AG09309 (cell line): ENCODE data around the gene MEAF6.

ENCODE experiments used
- DNase-seq: peaks from one replicate; pipeline ENCODE4 v3.0.0-alpha.2; 2010; ENCODE audit warnings: low read depth
- H3K4me3 ChIP-seq: 2 replicates; pipeline ENCODE4 v1.5.1; 2011; ENCODE audit warnings: mild to moderate bottlenecking, low read depth, low read length, moderate library complexity; ENCODE audit not compliant: control insufficient read depth
- TF ChIP-seq, protein P1 (sequence below): IDR thresholded peaks from 2 replicates; pipeline ENCODE4 v1.5.1; 2011; ENCODE audit warnings: mild to moderate bottlenecking, low read depth, low read length, inconsistent platforms; ENCODE audit not compliant: insufficient read depth, control insufficient read depth; ENCODE audit errors: missing control alignments

Gene MEAF6

GRCh38 chr1:37474697-37475379 is 39.7 kb downstream of the MEAF6 start:
- H3K4me3 ChIP-seq, result peak overlapping the region; percentile 74
- TF ChIP-seq, protein P1, sequence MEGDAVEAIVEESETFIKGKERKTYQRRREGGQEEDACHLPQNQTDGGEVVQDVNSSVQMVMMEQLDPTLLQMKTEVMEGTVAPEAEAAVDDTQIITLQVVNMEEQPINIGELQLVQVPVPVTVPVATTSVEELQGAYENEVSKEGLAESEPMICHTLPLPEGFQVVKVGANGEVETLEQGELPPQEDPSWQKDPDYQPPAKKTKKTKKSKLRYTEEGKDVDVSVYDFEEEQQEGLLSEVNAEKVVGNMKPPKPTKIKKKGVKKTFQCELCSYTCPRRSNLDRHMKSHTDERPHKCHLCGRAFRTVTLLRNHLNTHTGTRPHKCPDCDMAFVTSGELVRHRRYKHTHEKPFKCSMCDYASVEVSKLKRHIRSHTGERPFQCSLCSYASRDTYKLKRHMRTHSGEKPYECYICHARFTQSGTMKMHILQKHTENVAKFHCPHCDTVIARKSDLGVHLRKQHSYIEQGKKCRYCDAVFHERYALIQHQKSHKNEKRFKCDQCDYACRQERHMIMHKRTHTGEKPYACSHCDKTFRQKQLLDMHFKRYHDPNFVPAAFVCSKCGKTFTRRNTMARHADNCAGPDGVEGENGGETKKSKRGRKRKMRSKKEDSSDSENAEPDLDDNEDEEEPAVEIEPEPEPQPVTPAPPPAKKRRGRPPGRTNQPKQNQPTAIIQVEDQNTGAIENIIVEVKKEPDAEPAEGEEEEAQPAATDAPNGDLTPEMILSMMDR, result no peak
- DNase-seq, result no peak

DNA sequence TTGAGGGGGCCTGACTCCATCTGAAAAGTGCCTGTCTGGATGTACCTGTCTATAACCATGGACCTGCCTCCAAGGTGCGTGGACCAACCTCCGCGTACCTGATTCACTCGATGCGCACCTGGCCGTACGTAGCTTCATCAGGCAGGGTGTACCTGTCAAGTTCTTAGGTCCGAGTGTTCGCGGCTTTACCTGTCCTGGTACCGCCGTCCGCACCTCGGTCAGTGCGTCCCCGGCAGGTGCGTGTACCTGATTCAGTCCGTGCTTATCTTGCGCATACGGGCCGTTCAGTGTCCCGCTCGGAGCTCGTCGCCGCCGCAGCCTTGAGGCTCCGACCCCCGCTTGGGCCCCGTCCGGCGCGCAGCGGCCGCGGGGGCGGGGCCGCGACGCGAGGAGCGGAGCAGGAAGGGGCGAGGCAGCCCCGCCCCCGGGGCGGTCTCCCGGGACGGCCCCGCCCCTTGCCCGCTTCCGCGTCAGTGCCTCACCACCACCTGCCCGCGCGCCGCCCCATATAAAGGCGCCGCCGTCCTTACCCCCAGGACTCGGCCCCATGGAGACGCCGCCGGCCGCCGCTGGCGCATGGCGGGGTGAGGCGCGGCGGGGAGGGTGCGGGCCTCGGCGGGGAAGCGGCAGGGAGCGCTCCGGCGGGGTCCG is 40.4 kb downstream of the MEAF6 start, which contains the start of gene ZC3H12A:
Gene ZC3H12A (plus strand): TSS at position 535 of the 651 bp plus-strand sequence. CDS start 917 bp downstream, outside the sequence.
- H3K4me3 ChIP-seq, result peak within 1 kb of the TSS; percentile 74
- peak; percentile 50 for DNase-seq
- TF ChIP-seq, protein P1, result no peak

DNA sequence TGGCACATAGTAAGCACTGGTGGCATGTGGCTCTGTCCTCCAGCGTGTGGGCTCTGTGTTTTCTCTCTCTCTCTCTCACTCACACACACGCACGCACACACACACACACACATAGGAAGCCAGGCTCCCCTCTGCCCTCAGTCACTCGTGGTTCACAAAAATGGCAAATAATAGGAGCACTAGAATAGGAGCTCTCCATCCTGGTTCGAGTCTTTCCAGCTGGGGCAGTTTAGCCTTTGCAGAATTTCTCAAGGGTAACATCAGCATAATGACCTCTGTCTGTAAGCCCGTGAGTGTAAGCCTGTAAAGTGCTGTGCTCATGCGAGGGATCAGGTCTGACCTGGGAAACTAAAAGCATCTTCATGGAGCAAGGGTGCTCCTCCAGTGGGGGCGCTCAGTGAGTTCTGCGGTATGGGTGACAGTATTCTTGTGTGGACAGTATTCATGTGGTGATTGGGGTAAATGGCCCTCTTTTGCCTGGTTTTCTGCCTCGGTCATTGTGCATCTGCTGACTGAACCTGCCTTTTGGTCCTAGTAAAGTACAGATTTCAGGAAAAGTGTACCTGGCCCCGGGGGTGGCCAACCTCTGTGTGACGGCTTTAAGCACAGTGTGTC is 41.0 kb downstream of the MEAF6 start:
- H3K4me3 ChIP-seq, result peak overlapping the region; percentile 70
- no peak for DNase-seq
- TF ChIP-seq, protein P1, result peak; percentile 8

- DNase-seq, result no peak
- H3K4me3 ChIP-seq, result no peak overlapping the region; the same call in 1 of the 2 replicates
- TF ChIP-seq, protein P1, result no peak
Measured at GRCh38 chr1:37472994-37473393, 41.6 kb downstream of the MEAF6 start.

DNA sequence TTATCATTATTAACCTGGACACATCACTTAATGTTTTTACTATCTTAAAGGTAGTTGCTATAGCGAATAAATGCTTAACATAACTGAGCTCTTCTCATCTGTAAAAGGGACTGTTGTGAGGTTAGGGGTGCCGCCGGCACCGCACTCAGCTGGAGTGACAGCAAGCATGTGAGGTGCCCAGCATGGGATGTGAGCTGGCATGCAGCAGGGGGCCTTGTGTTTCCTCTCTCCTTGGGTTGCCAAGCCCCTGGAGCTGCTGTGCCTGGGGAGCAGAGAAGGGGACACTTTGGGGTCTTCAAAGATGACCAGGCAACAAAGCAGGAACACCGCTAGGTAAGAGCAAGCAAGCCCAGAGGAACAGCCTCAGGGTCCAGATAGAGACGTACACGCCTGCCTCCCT is 42.3 kb downstream of the MEAF6 start:
- H3K4me3 ChIP-seq, result no peak overlapping the region
- TF ChIP-seq, protein P1, result no peak
- DNase-seq, result no peak

DNA sequence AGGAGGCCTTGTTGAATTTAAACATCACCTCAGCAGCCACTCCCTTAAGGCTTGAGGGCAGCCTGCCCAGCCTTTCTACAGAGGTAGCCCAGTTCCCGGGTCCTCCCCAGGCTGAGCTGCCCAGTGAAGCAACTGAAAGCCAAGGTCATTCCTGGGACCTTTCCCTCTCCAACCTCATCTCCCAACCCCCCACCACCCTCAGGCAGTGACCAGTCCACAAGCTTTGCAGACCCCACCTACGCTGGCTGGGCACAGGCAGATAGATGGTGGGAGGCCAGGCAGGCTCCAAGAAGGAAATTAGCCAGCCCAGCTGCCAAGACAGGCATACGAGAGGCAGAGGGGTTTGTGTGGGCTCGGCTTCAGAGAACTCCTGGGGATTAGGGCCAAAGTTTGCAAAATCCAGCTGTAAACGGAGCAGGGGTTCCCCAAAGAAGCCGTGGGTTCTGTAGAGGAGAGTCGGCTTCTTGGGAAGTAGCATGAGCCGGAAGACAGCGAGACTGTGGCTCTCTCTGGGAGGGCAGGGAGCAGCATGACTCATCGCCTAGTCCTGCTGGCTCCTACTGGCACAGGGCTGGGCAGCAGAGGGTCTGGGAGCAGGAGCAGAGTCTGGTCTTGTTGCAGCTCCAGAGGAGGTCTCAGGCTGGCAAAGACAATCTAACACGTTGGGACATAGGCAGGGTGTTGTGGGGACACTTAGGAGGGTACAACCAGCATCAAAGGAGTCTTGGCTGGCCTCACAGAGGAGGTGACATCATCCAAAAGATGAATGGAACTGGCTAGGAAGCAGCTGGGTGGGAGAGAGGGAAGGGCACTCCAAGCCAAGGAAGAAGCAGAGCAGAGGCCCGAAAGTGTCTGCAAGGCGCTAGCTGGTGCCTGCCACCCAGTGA is 43.0 kb downstream of the MEAF6 start:
- TF ChIP-seq, protein P1, result no peak
- peak; percentile 72 for DNase-seq
- peak overlapping the region; percentile 33 for H3K4me3 ChIP-seq
